Memory B cell (primary cell): ENCODE measurements around the gene ESRRB.

Experiments used
- ATAC-seq: fragments of 150-1000 bp; cut with Tn5 transposase; 2 replicates; pipeline ENCODE4 v1.10.0; 2021; ENCODE audit warnings: low read depth, mild to moderate bottlenecking, moderate library complexity
- DNase-seq, 2 donors: peaks; one replicate each; pipeline ENCODE4 v3.0.0; 2022; ENCODE audit warnings: low spot score in 2 of 2
- H3K27ac Mint-ChIP-seq: one replicate; pipeline ENCODE4 v1.8.0; 2022; ENCODE audit warnings: mild to moderate bottlenecking, moderate library complexity, mixed read lengths
- H3K27me3 Mint-ChIP-seq: one replicate; pipeline ENCODE4 v1.8.0; 2022; ENCODE audit warnings: mixed read lengths
- H3K36me3 Mint-ChIP-seq: one replicate; pipeline ENCODE4 v1.8.0; 2022; ENCODE audit warnings: mild to moderate bottlenecking, mixed read lengths
- H3K4me1 Mint-ChIP-seq: one replicate; pipeline ENCODE4 v1.8.0; 2022; ENCODE audit warnings: mixed read lengths
- H3K4me3 Mint-ChIP-seq: one replicate; pipeline ENCODE4 v1.8.0; 2022; ENCODE audit warnings: mild to moderate bottlenecking, moderate library complexity, mixed read lengths
- H3K9me3 Mint-ChIP-seq: one replicate; pipeline ENCODE4 v1.8.0; 2022; ENCODE audit warnings: mixed read lengths

Gene ESRRB

DNA sequence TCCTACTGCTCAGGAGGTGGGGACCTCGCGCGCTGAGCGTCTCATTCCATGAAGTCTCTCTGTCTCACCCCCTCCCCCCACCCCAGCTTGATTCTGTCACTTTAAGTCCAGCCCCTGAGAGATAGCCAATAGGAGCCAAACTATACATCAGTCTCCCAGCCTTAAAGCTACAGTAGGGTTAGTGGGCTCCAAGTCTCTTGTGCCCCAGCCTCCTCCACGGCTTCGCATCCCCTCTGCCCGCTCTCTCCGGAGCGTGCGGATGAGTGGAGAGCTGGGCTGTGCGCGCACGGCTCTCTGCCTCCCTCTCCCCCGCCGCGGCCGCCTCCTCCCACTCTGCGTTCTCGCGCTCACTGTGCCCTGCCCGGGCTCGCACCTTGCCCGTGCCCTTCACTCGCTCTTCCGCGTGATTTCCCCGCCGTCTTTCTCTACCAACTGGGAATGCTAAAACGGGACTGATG is at the start of gene ESRRB:
Gene ESRRB, plus strand, starts transcription at position 191 of the 458 bp plus-strand sequence. Its CDS starts 265 bp downstream, at position 456.
- Mint-ChIP-seq H3K4me3 (no peak within 1 kb of the TSS), H3K36me3 (no peaks in the 10 kb centered on the region), H3K27ac (no peak within 1 kb of the TSS), H3K27me3 (peaks cover 22% of the 10 kb centered on the region), H3K4me1 (peaks cover 6% of the 10 kb centered on the region), H3K9me3 (no peaks in the 10 kb centered on the region)
- DNase-seq (no peak), ATAC-seq (no peak)

DNA sequence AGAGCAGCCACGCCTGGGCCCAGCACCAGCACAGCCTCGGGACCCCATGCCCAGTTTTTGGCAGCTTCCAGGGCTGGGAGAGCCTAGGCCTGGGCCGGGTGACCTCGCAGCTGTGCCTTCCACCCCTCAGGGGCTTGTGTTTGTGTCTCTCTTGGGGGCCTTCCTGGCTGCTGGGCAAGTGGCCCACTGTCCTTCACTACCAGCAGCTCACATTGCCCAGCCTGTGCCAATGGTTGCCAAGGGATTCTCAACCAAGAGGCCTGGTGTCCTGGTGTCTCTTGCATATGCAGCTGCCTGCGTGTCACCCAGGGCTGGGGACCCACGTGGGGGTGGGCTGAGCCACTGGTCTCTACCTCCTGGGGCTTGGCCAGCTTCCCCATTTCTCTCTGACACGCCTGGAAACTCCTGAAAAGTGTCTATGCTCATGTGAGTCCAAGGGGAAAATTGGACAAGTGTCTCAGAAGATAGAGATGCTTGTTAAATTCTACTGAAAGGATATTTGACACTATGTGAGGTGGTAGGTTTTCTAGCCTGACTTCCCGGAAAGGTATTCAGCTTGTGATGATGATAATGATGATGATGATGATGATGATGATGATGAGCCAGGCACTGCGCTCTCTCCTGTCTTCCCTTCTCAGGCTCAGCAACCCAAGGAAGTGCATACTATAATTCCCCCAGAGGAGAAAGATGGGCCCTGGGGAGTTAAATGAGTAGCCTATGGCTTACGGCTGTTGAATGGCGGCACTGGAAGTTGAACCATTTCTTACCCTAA is 48.8 kb upstream of the ESRRB start:
- Mint-ChIP-seq H3K27me3 (peaks cover 23% of the 10 kb centered on the region), H3K9me3 (no peaks in the 10 kb centered on the region), H3K4me3 (no peak overlapping the region), H3K27ac (no peak overlapping the region), H3K36me3 (no peaks in the 10 kb centered on the region), H3K4me1 (peaks cover 2% of the 10 kb centered on the region)
- no peak for ATAC-seq
- no peak for DNase-seq

DNA sequence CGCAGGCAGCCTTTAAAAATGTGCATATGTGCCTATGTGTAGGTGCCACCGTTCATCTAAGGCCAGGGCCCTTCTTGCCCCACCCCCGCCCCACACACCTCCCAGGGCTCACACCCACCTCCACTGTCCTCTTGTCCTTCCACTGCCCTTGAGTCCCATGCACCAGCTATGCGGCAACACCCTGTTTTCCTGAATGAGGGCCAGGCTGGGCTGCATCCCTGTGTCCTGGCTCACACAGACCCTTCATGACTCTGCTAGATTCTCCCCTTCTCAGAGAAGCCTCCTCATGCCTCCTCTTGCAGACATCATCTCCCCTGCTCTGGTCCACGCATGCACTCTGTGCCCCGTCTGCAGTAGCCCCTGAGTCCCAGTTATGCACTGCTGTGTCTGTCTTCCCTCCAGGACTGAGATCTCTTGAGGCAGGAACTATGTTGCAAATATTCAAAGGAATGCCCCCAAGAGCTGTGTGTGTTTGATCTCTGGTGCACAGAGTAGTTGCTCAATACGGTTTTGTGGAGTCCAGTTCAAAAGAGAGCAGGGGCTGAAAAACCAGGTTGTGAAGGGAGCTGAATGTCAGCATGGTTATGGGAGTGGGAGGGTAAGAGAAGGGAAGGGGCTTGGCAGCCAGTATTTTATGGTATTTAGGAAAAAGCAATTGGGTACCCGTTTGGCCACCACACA is 47.3 kb upstream of the ESRRB start:
- DNase-seq (no peak), ATAC-seq (no peak)
- Mint-ChIP-seq H3K4me3 (no peak overlapping the region), H3K36me3 (no peaks in the 10 kb centered on the region), H3K27me3 (peaks cover 20% of the 10 kb centered on the region), H3K9me3 (no peaks in the 10 kb centered on the region), H3K4me1 (peaks cover 2% of the 10 kb centered on the region), H3K27ac (no peak overlapping the region)

GRCh38 chr14:76329154-76329928 is 46.6 kb upstream of the ESRRB start:
- H3K27me3 Mint-ChIP-seq: peaks cover 20% of the 10 kb centered on the region
- peaks cover 2% of the 10 kb centered on the region for H3K4me1 Mint-ChIP-seq
- no peaks in the 10 kb centered on the region for H3K36me3 Mint-ChIP-seq
- no peak overlapping the region for H3K27ac Mint-ChIP-seq
- H3K4me3 Mint-ChIP-seq: no peak overlapping the region
- no peak for DNase-seq
- no peak for ATAC-seq
- no peaks in the 10 kb centered on the region for H3K9me3 Mint-ChIP-seq

DNA sequence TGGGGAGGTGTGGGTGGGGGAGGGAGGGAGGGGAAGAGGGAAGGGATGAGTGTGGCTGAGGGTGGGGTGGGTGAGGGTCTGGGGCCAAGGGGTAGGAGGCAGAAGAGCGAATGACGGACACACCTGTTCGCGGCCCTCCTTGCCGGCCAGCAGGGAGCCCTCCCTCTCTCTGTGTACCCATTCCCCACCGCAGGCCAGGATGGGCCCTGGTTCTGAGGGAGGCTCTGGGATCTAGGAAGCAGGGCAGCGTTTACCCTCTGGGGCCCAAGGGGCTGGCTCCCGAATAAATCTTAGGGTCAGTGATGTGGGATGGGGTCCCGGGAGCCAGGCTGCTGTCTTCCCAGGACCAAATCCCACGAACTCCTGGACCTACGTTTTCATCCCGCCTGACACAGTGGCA is 46.0 kb upstream of the ESRRB start:
- Mint-ChIP-seq H3K4me1 (peaks cover 2% of the 10 kb centered on the region), H3K36me3 (no peaks in the 10 kb centered on the region), H3K9me3 (no peaks in the 10 kb centered on the region), H3K4me3 (no peak overlapping the region), H3K27ac (no peak overlapping the region), H3K27me3 (peaks cover 20% of the 10 kb centered on the region)
- ATAC-seq: no peak
- DNase-seq: no peak

DNA sequence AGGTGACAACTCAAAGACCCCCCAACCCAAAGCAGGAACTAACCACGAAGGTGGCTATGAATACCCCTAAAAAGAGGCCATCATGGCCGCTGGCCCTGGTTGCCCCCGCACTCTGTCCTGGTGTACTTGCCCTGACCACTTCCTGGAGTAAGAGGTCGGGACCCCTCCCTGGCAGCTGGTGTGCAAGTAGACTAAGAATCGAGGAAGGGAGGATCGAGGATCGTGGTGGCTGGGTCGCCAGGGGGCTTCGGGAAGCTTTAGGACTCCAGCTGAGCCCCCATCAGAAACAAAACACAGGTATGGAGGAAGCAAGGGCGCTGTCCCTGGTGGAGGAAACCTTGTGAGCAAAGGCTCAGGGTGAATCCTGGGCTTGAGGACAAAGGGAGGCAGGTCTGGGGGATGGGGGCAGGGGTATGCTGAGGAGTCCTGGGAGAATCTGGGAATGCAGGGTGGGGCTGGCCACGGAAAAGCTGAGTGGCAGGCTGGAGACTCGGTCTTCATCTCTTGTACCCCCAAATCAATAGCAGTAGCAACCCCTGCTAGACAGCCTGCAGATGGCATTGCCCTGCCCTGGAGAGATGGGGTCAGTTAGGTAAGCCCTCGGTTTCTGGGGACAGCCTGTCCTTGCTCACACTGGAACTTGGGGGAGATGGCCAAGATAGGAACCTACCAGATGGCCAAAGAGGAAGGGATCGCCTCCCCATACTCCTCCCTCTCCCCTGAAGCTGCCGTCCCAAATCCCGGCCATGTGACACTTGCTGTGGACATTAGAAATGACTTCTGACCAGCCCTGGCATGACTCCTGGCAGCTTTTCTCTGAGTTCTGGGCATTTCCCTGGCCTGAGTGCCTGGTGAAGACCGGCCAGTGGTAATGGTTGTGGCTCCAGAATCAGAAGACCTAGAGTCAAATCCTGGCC is 45.3 kb upstream of the ESRRB start:
- DNase-seq (no peak), ATAC-seq (no peak)
- no peak overlapping the region for H3K27ac Mint-ChIP-seq
- H3K4me1 Mint-ChIP-seq: peaks cover 2% of the 10 kb centered on the region
- no peak overlapping the region for H3K4me3 Mint-ChIP-seq
- peaks cover 17% of the 10 kb centered on the region for H3K27me3 Mint-ChIP-seq
- no peaks in the 10 kb centered on the region for H3K9me3 Mint-ChIP-seq
- H3K36me3 Mint-ChIP-seq: no peaks in the 10 kb centered on the region

GRCh38 chr14:76331328-76332011 is 44.5 kb upstream of the ESRRB start:
- Mint-ChIP-seq H3K27me3 (peaks cover 16% of the 10 kb centered on the region), H3K9me3 (no peaks in the 10 kb centered on the region), H3K27ac (no peak overlapping the region), H3K36me3 (no peaks in the 10 kb centered on the region), H3K4me3 (no peak overlapping the region), H3K4me1 (peaks cover 2% of the 10 kb centered on the region)
- DNase-seq: no peak
- no peak for ATAC-seq

DNA sequence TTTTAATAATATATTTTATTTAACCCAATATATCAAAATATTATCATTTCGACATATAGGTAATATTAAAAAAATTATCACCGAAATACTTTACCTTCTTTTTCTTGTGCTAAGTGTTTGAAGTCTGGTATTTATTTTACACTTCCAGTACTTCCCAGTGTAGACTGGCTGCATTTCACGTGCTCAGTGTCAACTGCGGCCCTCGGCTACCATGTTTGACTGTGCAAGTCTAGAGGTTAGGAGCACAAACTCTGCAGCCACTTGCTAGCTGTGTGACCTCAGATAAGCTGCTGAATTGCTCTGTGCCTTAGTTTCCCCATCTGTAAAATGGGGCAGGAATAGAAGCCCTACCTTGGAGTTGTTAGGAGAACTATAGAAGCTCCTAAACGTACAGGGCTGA is 42.3 kb upstream of the ESRRB start:
- no peaks in the 10 kb centered on the region for H3K9me3 Mint-ChIP-seq
- H3K27ac Mint-ChIP-seq: no peak overlapping the region
- peaks cover 2% of the 10 kb centered on the region for H3K4me1 Mint-ChIP-seq
- DNase-seq: no peak
- H3K4me3 Mint-ChIP-seq: no peak overlapping the region
- no peaks in the 10 kb centered on the region for H3K36me3 Mint-ChIP-seq
- ATAC-seq: no peak
- peaks cover 17% of the 10 kb centered on the region for H3K27me3 Mint-ChIP-seq

DNA sequence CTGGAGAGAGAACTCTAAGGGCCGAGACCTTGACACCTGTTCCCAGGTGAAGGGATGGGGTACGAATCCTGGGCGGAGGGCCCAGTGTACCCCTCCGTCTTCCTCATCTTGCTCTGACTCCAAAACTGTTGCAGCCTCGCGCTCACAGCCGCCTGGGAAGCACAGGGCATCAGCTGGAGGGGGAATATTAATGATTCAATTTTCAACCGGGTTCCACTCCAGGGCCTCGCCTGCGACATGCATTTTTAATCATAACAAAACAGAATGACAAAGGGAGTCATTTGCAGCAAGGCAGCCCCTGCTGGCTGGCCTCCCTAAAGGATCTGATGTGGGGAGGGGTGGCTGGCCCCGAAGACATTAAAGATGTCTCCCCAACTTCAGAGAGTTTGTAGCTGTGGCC is 41.6 kb upstream of the ESRRB start:
- Mint-ChIP-seq H3K9me3 (no peaks in the 10 kb centered on the region), H3K4me3 (no peak overlapping the region), H3K27me3 (peaks cover 15% of the 10 kb centered on the region), H3K36me3 (no peaks in the 10 kb centered on the region), H3K4me1 (peaks cover 2% of the 10 kb centered on the region), H3K27ac (no peak overlapping the region)
- no peak for DNase-seq
- no peak for ATAC-seq

- H3K4me3 Mint-ChIP-seq: no peak overlapping the region
- no peak overlapping the region for H3K27ac Mint-ChIP-seq
- DNase-seq (no peak), ATAC-seq (no peak)
- no peaks in the 10 kb centered on the region for H3K36me3 Mint-ChIP-seq
- H3K9me3 Mint-ChIP-seq: no peaks in the 10 kb centered on the region
- H3K4me1 Mint-ChIP-seq: no peaks in the 10 kb centered on the region
- peaks cover 14% of the 10 kb centered on the region for H3K27me3 Mint-ChIP-seq
These were observed 39.1 kb upstream of the ESRRB start for GRCh38 chr14:76336876-76337275.

DNA sequence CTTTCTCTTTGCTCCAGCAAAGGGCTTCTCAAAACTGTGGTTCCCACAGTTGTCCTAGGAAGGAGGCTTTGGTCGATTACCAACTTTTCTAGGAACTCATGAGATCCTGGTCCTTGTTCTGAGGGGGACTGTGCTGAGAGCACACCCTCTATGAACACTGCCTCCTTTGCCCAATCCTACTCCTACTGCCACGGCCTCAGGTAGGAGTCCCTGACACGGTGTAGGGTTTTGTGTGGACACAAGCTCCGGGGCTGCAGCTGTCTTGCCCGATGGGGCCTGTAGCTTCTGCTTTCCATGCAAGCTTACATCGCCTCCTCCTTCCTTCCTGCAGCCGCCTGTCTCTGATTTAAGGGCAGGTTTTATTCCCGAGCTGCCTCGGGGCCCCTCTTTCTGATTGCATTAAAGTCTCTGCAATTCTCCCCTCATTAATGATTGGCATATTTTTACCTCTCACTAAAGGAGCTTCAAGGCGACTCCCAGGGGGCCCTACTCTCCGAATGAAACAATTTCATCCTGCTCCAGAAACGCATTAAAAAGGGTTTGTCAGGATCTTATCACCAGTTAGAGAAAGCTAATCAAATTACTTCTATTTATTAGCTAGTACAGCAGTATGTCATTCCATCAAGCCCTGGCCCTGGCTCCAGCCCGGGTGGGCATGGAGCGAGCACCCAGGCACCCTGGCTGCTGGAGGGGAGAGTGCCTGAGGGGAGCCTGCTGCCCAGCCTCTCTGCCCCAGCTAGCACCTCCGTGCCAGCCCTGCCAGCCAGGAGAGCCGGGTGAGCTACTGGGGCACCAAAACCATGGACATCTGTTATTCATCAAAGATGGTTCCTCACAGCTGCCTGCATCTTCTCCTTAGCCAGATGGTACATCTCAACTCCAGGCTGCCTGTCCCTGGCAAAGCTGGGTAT is 38.0 kb upstream of the ESRRB start:
- H3K4me3 Mint-ChIP-seq: no peak overlapping the region
- no peaks in the 10 kb centered on the region for H3K36me3 Mint-ChIP-seq
- H3K27ac Mint-ChIP-seq: no peak overlapping the region
- DNase-seq: no peak
- peaks cover 2% of the 10 kb centered on the region for H3K9me3 Mint-ChIP-seq
- no peaks in the 10 kb centered on the region for H3K4me1 Mint-ChIP-seq
- H3K27me3 Mint-ChIP-seq: peaks cover 16% of the 10 kb centered on the region
- no peak for ATAC-seq
